Endodermal cell (in vitro differentiated cells): ENCODE measurements around the gene REEP5. TPM values are rescaled to one million over a fixed set of nuclear protein-coding genes. Genes with fewer than 3 reads are reported as not detected.

ENCODE experiments used
- DNase-seq: peaks from one replicate; pipeline ENCODE4 v3.0.0-alpha.2; 2017
- H3K27ac ChIP-seq: 2 replicates; pipeline ENCODE4 v1.5.1; 2013; ENCODE audit warnings: mild to moderate bottlenecking, low read depth, low read length, moderate library complexity
- H3K27me3 ChIP-seq: 2 replicates; pipeline ENCODE4 v1.6.1; 2013; ENCODE audit warnings: mild to moderate bottlenecking, low read length, moderate library complexity; ENCODE audit not compliant: insufficient read depth, control insufficient read depth, poor library complexity, severe bottlenecking
- H3K36me3 ChIP-seq: 2 replicates; pipeline ENCODE4 v1.7.0; 2013; ENCODE audit warnings: mild to moderate bottlenecking, low read length, moderate library complexity; ENCODE audit not compliant: control insufficient read depth, insufficient read depth
- H3K4me1 ChIP-seq: one replicate; pipeline ENCODE4 v1.7.0; 2013; ENCODE audit warnings: low read length; ENCODE audit not compliant: control insufficient read depth, insufficient read depth
- H3K4me3 ChIP-seq: 2 replicates; pipeline ENCODE4 v1.5.1; 2013; ENCODE audit warnings: mild to moderate bottlenecking, low read length, moderate library complexity
- H3K9ac ChIP-seq: 2 replicates; pipeline ENCODE4 v1.6.1; 2013; ENCODE audit warnings: mild to moderate bottlenecking, low read length, moderate library complexity; ENCODE audit not compliant: poor library complexity, severe bottlenecking; ENCODE audit errors: extremely low read depth
- H3K9me3 ChIP-seq: 2 replicates; pipeline ENCODE4 v1.6.1; 2013; ENCODE audit warnings: mild to moderate bottlenecking, low read length, moderate library complexity; ENCODE audit not compliant: control insufficient read depth
- H3K27ac Mint-ChIP-seq: 2 replicates; pipeline ENCODE4 v1.8.0; 2020; ENCODE audit warnings: mixed read lengths
- H3K27me3 Mint-ChIP-seq: 2 replicates; pipeline ENCODE4 v1.8.0; 2021; ENCODE audit warnings: mild to moderate bottlenecking, mixed read lengths; ENCODE audit not compliant: insufficient read depth
- H3K36me3 Mint-ChIP-seq: 2 replicates; pipeline ENCODE4 v1.8.0; 2020; ENCODE audit warnings: low read depth, mixed read lengths
- H3K4me1 Mint-ChIP-seq: 2 replicates; pipeline ENCODE4 v1.8.0; 2020; ENCODE audit warnings: mixed read lengths
- H3K4me3 Mint-ChIP-seq: 2 replicates; pipeline ENCODE4 v1.8.0; 2020; ENCODE audit warnings: mild to moderate bottlenecking, moderate library complexity, mixed read lengths
- H3K9me3 Mint-ChIP-seq: 2 replicates; pipeline ENCODE4 v1.8.0; 2020; ENCODE audit warnings: mild to moderate bottlenecking, mixed read lengths
- CTCF ChIP-seq: fragments of 200-600 bp; sonication (generic); conservative IDR thresholded peaks from 2 replicates; pipeline ENCODE4 v1.5.0; 2021; ENCODE audit warnings: antibody characterized with exemption, mild to moderate bottlenecking
- WGBS, 2 experiments: methylation state at CpG; one replicate each; pipeline versions ENCODE4 v1.1.5 to v1.1.7; 2013; ENCODE audit warnings: missing lambda C conversion rate in 2 of 2, mixed read lengths in 1 of 2; ENCODE audit not compliant: insufficient coverage in 1 of 2, insufficient read length in 1 of 2; 5-methylcytosine and 5-hydroxymethylcytosine counted together
- total RNA-seq, 2 donors: library from RNA; stranded (reverse); fragmentation: NEBNext Ultra II Directional in 1 of 2; extraction: Animal tissue kit (Norgen Biotek cat#: 25700) in 1 of 2; gene quantifications; 2 replicates in 1 of 2; 3 replicates in 1 of 2; pipeline ENCODE4 v1.2.1, GENCODE V29; 2021

Gene REEP5
- total RNA-seq, 2 donors from 2014 or later = 42.1 to 42.3 TPM

- Mint-ChIP-seq H3K9me3 (no peaks in the 10 kb centered on the region), H3K4me3 (peak overlapping the region; percentile 92), H3K27me3 (peaks cover 18% of the 10 kb centered on the region), H3K27ac (no peak overlapping the region), H3K36me3 (peaks cover 33% of the 10 kb centered on the region), H3K4me1 (peaks cover 21% of the 10 kb centered on the region)
- H3K4me3 ChIP-seq = peak overlapping the region; percentile 94
- DNase-seq = no peak
- WGBS, 2 experiments = 93 to 95% methylated on average over 4 to 6 of the region's 6 CpGs
- no peak overlapping the region for H3K9ac ChIP-seq
- H3K36me3 ChIP-seq = peaks cover 36% of the 10 kb centered on the region
- no peak overlapping the region for H3K27ac ChIP-seq
- no peaks in the 10 kb centered on the region for H3K9me3 ChIP-seq
- H3K4me1 ChIP-seq = peaks cover 6% of the 10 kb centered on the region
- TF ChIP-seq CTCF = no peak
- peaks cover 18% of the 10 kb centered on the region for H3K27me3 ChIP-seq
Observed at GRCh38 chr5:112919972-112920371, 2.1 kb downstream of the REEP5 start.

- H3K4me1 ChIP-seq = peaks cover 6% of the 10 kb centered on the region
- H3K27ac Mint-ChIP-seq = no peak overlapping the region
- DNase-seq = no peak
- H3K9ac ChIP-seq = no peak overlapping the region
- peaks cover 41% of the 10 kb centered on the region for H3K36me3 Mint-ChIP-seq
- H3K4me3 ChIP-seq = no peak overlapping the region
- H3K9me3 Mint-ChIP-seq = no peaks in the 10 kb centered on the region
- no peak overlapping the region for H3K27ac ChIP-seq
- TF ChIP-seq CTCF = no peak
- 80 to 89% methylated on average over 1 of the region's 1 CpG for WGBS, 2 experiments
- peaks cover 42% of the 10 kb centered on the region for H3K36me3 ChIP-seq
- H3K4me1 Mint-ChIP-seq = peaks cover 21% of the 10 kb centered on the region
- peaks cover 14% of the 10 kb centered on the region for H3K27me3 Mint-ChIP-seq
- no peaks in the 10 kb centered on the region for H3K9me3 ChIP-seq
- H3K27me3 ChIP-seq = peaks cover 14% of the 10 kb centered on the region
- no peak overlapping the region for H3K4me3 Mint-ChIP-seq
Observed at GRCh38 chr5:112918679-112919078, 3.3 kb downstream of the REEP5 start.

GRCh38 chr5:112918136-112918535 lies 3.9 kb downstream of the REEP5 start:
- Histone ChIP-seq H3K36me3 (peaks cover 42% of the 10 kb centered on the region), H3K4me1 (peaks cover 6% of the 10 kb centered on the region), H3K4me3 (no peak overlapping the region), H3K9ac (no peak overlapping the region), H3K27me3 (peaks cover 9% of the 10 kb centered on the region), H3K9me3 (no peaks in the 10 kb centered on the region), H3K27ac (no peak overlapping the region)
- no peak for DNase-seq
- Mint-ChIP-seq H3K9me3 (no peaks in the 10 kb centered on the region), H3K4me1 (peaks cover 21% of the 10 kb centered on the region), H3K36me3 (peaks cover 43% of the 10 kb centered on the region), H3K4me3 (no peak overlapping the region), H3K27ac (no peak overlapping the region), H3K27me3 (peaks cover 8% of the 10 kb centered on the region)
- no peak for TF ChIP-seq CTCF
- WGBS, 2 experiments = 92 to 100% methylated on average over 2 to 3 of the region's 3 CpGs
